Stimulated activated naive B cell treated with anti-CD40 and anti-IgM and Interleukin-4, amounts not matched to agents 10 μg/mL and 1 μg/mL and 100 μg/mL, for 72 hours (primary cell): Measurements from ENCODE around the gene CNOT9.
"Not testable (repeated sequence)": the region's sequence is repeated elsewhere in the genome, so short reads cannot be mapped to it uniquely, and the experiment has no call there.

Experiments used
- ATAC-seq, 2 donors: fragments of 150-1000 bp; cut with Tn5 transposase; replicated peaks; 2 replicates each; pipeline ENCODE4 v1.10.0; 2021; ENCODE audit warnings: moderate library complexity in 1 of 2
- DNase-seq: peaks from one replicate; pipeline ENCODE4 v3.0.0; 2021
- H3K27ac Mint-ChIP-seq: one replicate; pipeline ENCODE4 v1.8.0; 2022; ENCODE audit warnings: mild to moderate bottlenecking, mixed read lengths
- H3K27me3 Mint-ChIP-seq, 2 donors: one replicate each; pipeline ENCODE4 v1.8.0; 2022; ENCODE audit warnings: mixed read lengths in 2 of 2
- H3K36me3 Mint-ChIP-seq, 2 donors: one replicate each; pipeline ENCODE4 v1.8.0; 2022; ENCODE audit warnings: mixed read lengths in 2 of 2, mild to moderate bottlenecking in 1 of 2
- H3K4me1 Mint-ChIP-seq, 2 donors: one replicate each; pipeline ENCODE4 v1.8.0; 2022; ENCODE audit warnings: mixed read lengths in 2 of 2, mild to moderate bottlenecking in 1 of 2
- H3K4me3 Mint-ChIP-seq, 2 donors: one replicate each; pipeline ENCODE4 v1.8.0; 2022; ENCODE audit warnings: mild to moderate bottlenecking in 2 of 2, mixed read lengths in 2 of 2, moderate library complexity in 1 of 2
- H3K9me3 Mint-ChIP-seq, 2 donors: one replicate each; pipeline ENCODE4 v1.8.0; 2022; ENCODE audit warnings: mixed read lengths in 2 of 2, mild to moderate bottlenecking in 1 of 2

The CNOT9 gene

DNA sequence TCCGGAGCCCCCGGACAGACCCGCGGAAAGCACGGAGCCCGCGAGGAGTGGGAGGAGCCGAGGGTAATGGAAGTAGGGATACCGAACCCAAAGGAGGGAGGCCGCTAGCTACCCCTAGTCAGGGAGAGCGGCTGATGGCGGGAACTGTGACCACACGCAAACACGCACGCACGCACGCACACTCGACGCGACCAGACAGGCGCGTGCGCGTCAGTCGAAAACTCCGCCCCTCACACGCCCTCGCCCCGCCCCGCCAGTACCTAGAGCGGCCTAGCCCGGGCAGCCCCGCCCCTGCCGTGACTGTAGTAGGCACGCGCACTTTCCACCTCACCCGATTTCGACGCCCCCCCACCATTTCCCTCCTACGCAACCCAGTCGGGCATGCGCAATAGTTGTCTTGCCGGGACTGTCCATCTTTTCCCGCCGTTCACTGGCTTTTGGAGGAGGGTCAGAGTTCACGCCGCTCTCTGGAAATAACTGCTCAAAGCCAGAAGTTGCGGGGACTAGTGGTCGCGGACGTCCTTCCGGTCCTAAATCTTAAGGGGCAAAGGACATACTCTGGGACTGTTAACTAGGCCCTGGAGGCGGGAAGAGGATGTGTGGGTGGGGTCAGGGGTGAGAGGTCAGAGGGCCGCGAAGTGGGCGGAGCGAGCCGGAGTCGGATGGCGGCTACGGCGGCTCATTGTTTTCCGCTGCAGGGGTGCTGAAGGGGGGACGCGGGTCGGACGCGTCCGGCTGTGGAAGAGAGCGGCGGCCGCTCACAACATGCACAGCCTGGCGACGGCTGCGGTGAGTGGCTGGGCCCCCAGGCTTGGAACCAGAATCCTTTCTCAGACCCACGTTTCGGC is at the start of gene CNOT9, which contains the start of gene USP37:
TSS of gene CNOT9 (plus strand) at position 650 of the 848 bp plus-strand sequence. CDS start at position 766, 116 bp downstream.
TSS of gene USP37 (minus strand) at position 162 of the 848 bp plus-strand sequence. CDS start 9,698 bp downstream, outside the sequence.
- Mint-ChIP-seq H3K36me3 (peaks cover 23 to 41% of the 10 kb centered on the region in 2 donors), H3K27me3 (no peaks in the 10 kb centered on the region), H3K9me3 (no peaks in the 10 kb centered on the region), H3K4me3 (peak within 1 kb of the TSS; percentile 88 to 96), H3K27ac (peak within 1 kb of the TSS; percentile 100), H3K4me1 (peaks cover 29 to 54% of the 10 kb centered on the region in 2 donors)
- ATAC-seq (peak; percentile 84 to 89), DNase-seq (peak; percentile 100)

DNA sequence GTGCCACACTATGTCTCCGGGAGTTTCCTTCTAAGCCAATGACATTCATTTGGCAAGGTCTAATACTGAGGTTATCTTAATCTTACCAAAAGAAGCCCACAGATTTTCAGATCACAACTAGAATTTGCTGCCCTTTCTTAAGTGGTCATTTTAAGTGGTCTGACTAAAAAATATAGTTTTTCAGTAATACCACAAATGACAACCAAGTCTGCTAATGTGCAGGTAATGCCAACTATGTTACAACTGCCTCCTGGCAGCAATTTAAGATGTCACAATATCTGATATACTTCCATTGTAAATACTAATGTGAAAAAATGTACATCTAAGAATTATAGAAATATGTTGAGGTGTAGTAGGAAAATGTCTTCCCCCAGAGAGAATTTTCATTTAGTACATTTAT is 49.8 kb upstream of the CNOT9 start:
- Mint-ChIP-seq H3K27me3 (no peaks in the 10 kb centered on the region), H3K36me3 (peaks cover 36 to 50% of the 10 kb centered on the region in 2 donors), H3K9me3 (no peaks in the 10 kb centered on the region), H3K4me1 (peaks cover 7 to 13% of the 10 kb centered on the region in 2 donors), H3K4me3 (no peak overlapping the region), H3K27ac (no peak overlapping the region)
- DNase-seq (no peak), ATAC-seq (no peak)

DNA sequence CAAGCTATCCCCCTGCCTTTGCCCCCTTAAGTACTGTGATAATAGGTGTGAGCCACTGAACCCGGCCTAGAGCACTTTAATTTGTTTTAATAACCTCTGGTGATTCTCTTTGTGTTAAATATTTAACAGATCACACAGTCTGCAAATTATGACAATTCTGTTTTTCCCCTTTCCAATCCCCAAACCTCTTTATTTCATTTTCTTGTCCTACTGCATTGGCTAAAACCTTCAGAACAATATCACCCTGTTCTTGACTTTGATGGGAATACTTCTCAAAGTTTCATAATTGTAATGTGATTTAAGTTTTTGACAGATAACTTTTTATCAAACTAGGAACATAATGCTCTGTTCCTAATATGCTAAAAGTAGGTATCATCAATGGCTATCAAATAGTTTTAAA is 45.0 kb upstream of the CNOT9 start:
- Mint-ChIP-seq H3K4me1 (peaks cover 0 to 1% of the 10 kb centered on the region in 2 donors), H3K4me3 (no peak overlapping the region), H3K9me3 (peaks cover 0 to 6% of the 10 kb centered on the region in 2 donors), H3K36me3 (peaks cover 53 to 64% of the 10 kb centered on the region in 2 donors), H3K27ac (no peak overlapping the region), H3K27me3 (no peaks in the 10 kb centered on the region)
- DNase-seq: no peak
- no peak for ATAC-seq

DNA sequence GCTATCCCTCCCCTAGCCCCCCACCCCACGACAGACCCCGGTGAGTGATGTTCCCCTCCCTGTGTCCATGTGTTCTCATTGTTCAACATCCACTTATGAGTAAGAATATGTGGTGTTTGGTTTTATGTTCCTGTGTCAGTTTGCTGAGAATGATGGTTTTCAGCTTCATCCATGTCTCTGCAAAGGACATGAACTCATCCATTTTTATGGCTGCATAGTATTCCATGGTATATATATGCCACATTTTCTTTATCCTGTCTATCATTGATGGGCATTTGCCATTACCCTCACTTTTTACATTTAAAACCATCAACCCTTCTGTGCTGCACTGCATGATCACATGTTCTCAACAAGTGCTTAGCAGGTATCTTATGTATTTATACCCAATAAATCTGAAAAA is 40.2 kb upstream of the CNOT9 start:
- not testable (repeated sequence) for H3K4me3 Mint-ChIP-seq, DNase-seq, H3K27ac Mint-ChIP-seq, H3K27me3 Mint-ChIP-seq, H3K9me3 Mint-ChIP-seq, ATAC-seq, H3K4me1 Mint-ChIP-seq
- H3K36me3 Mint-ChIP-seq: peaks cover 54 to 75% of the 10 kb centered on the region in 2 donors

- no peaks in the 10 kb centered on the region for H3K4me1 Mint-ChIP-seq
- H3K27ac Mint-ChIP-seq: no peak overlapping the region
- no peak overlapping the region for H3K4me3 Mint-ChIP-seq
- H3K36me3 Mint-ChIP-seq: peaks cover 41 to 63% of the 10 kb centered on the region in 2 donors
- H3K27me3 Mint-ChIP-seq: no peaks in the 10 kb centered on the region
- ATAC-seq (no peak), DNase-seq (no peak)
- H3K9me3 Mint-ChIP-seq: peaks cover 0 to 6% of the 10 kb centered on the region in 2 donors
Observed at GRCh38 chr2:218529990-218530389, 38.6 kb upstream of the CNOT9 start.

DNA sequence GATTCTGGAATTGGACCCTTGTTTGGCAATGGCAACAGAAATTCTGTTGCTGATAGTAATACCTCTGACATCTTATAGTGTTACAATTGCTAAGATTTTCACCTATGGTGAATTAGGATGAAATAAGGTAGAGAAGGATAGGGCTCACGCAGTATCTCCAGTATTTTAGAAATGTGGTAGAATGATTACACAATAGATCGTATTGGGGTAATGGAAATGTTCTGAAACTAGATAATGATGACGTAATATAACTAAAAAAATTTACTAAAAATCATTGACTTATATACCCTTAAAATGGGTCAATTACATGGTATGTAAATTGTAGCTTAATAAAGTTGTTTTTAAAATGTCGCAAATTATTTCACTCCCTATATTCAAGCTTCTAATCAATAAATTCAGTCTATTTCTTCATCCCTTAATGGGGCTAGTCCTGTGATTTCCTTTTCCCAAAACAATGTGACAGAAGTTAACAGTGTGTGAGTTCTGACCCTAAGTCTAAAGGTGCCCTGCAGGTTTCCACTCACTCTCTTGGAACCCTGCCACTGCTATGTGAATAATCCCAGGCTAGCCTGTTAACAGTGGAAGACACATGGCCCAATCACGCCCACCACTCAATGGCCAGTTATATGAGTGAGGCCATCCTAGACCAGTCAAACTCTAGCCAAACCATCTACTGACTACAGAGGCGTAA is 31.7 kb upstream of the CNOT9 start:
- H3K27ac Mint-ChIP-seq: no peak overlapping the region
- H3K36me3 Mint-ChIP-seq: peaks cover 39 to 45% of the 10 kb centered on the region in 2 donors
- DNase-seq (no peak), ATAC-seq (no peak)
- H3K4me3 Mint-ChIP-seq: no peak overlapping the region
- H3K9me3 Mint-ChIP-seq: no peaks in the 10 kb centered on the region
- H3K27me3 Mint-ChIP-seq: no peaks in the 10 kb centered on the region
- peaks cover 0 to 2% of the 10 kb centered on the region in 2 donors for H3K4me1 Mint-ChIP-seq

- Mint-ChIP-seq H3K36me3 (peaks cover 41 to 46% of the 10 kb centered on the region in 2 donors), H3K4me1 (peaks cover 0 to 2% of the 10 kb centered on the region in 2 donors), H3K4me3 (no peak overlapping the region), H3K9me3 (no peaks in the 10 kb centered on the region), H3K27me3 (no peaks in the 10 kb centered on the region), H3K27ac (no peak overlapping the region)
- DNase-seq: no peak
- no peak for ATAC-seq
Observed at GRCh38 chr2:218540015-218540414, 28.6 kb upstream of the CNOT9 start.

GRCh38 chr2:218546012-218546411 is 22.6 kb upstream of the CNOT9 start:
- H3K36me3 Mint-ChIP-seq: peaks cover 16 to 48% of the 10 kb centered on the region in 2 donors
- H3K9me3 Mint-ChIP-seq: no peaks in the 10 kb centered on the region
- no peak overlapping the region for H3K4me3 Mint-ChIP-seq
- DNase-seq (no peak), ATAC-seq (no peak)
- no peaks in the 10 kb centered on the region for H3K27me3 Mint-ChIP-seq
- H3K27ac Mint-ChIP-seq: no peak overlapping the region
- peaks cover 2 to 14% of the 10 kb centered on the region in 2 donors for H3K4me1 Mint-ChIP-seq

GRCh38 chr2:218547511-218547910 is 21.1 kb upstream of the CNOT9 start:
- H3K4me1 Mint-ChIP-seq: peaks cover 2 to 14% of the 10 kb centered on the region in 2 donors
- peak; percentile 75 to 85 for ATAC-seq
- no peak overlapping the region for H3K27ac Mint-ChIP-seq
- no peaks in the 10 kb centered on the region for H3K9me3 Mint-ChIP-seq
- H3K36me3 Mint-ChIP-seq: peaks cover 15 to 39% of the 10 kb centered on the region in 2 donors
- DNase-seq: no peak
- peak overlapping the region; percentile 9 to 54 for H3K4me3 Mint-ChIP-seq
- H3K27me3 Mint-ChIP-seq: no peaks in the 10 kb centered on the region

DNA sequence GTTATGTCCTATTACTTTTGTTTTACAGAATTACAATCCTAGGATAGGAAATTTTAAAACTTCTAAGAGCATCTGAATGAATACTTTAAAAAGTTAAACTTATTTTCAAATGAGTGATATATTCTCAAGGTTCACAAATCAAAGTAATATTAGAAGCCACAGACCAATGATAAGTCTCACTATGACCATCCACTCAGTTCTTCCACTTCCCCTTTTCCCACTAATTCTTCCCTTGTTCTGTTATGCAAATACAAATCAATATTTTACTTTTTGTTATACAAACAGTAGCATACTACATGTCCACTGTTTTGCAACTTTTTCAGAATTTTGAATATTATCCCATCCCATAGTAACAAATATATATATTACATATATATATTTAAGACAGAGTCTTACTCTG is 20.7 kb upstream of the CNOT9 start:
- Mint-ChIP-seq H3K36me3 (peaks cover 18 to 43% of the 10 kb centered on the region in 2 donors), H3K9me3 (no peaks in the 10 kb centered on the region), H3K27me3 (no peaks in the 10 kb centered on the region), H3K27ac (no peak overlapping the region), H3K4me3 (no peak overlapping the region), H3K4me1 (peaks cover 2 to 14% of the 10 kb centered on the region in 2 donors)
- ATAC-seq (peak; percentile 93 to 96), DNase-seq (no peak)

- peaks cover 19 to 26% of the 10 kb centered on the region in 2 donors for H3K36me3 Mint-ChIP-seq
- H3K27me3 Mint-ChIP-seq, H3K9me3 Mint-ChIP-seq, DNase-seq, ATAC-seq, H3K4me3 Mint-ChIP-seq: not testable (repeated sequence)
- H3K27ac Mint-ChIP-seq: peak overlapping the region; percentile 14
- H3K4me1 Mint-ChIP-seq: peaks cover 6 to 11% of the 10 kb centered on the region in 2 donors
Observed at GRCh38 chr2:218554225-218554624, 14.4 kb upstream of the CNOT9 start.

DNA sequence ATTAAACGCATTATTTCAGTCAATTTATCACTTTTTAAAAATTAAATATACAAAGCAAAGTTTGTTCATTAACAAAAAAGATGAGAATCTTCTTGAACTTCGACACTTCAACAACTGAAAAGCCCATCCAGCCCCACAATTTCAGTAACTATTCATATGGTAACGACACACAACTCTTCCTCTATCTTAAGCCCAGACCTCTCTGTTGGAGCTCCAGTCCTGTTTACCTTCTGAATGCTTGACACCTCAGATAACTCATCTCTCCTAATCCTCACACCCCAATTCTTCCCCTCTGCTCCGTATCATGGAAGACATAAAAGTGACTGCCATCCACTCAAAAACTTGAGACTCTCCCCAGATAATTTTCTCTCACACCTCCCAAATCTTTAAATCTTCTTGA is 13.1 kb upstream of the CNOT9 start:
- Mint-ChIP-seq H3K4me3 (no peak overlapping the region), H3K9me3 (no peaks in the 10 kb centered on the region), H3K36me3 (peaks cover 24 to 33% of the 10 kb centered on the region in 2 donors), H3K27me3 (no peaks in the 10 kb centered on the region), H3K27ac (no peak overlapping the region), H3K4me1 (peaks cover 6 to 11% of the 10 kb centered on the region in 2 donors)
- ATAC-seq: no peak
- DNase-seq: no peak

DNA sequence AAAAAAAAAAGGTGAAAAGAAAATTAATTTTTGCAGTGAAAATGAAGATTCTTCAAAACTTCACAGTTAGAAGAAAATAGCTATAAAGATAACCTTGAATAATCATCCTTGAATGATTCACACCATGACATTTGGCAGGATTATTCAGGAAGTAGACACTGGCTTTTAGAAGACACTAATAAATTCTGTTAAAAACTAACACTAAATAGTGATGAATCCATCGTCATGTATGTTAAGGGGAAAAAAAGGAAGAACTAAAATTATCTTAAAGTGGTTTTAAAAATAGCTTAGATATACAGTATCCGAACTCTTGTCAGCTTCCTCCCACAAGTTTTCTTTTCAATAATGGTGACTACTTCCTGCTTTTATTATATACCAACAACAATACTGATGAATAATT is 10.7 kb upstream of the CNOT9 start:
- Mint-ChIP-seq H3K9me3 (no peaks in the 10 kb centered on the region), H3K27ac (no peak overlapping the region), H3K4me1 (peaks cover 9 to 11% of the 10 kb centered on the region in 2 donors), H3K36me3 (peaks cover 23 to 32% of the 10 kb centered on the region in 2 donors), H3K27me3 (no peaks in the 10 kb centered on the region), H3K4me3 (no peak overlapping the region)
- peak in 1 of 2 donors; percentile 31 for ATAC-seq
- no peak for DNase-seq

- ATAC-seq (no peak), DNase-seq (no peak)
- H3K4me1 Mint-ChIP-seq: peaks cover 7 to 15% of the 10 kb centered on the region in 2 donors
- H3K27me3 Mint-ChIP-seq: no peaks in the 10 kb centered on the region
- H3K4me3 Mint-ChIP-seq: no peak overlapping the region
- peak overlapping the region; percentile 37 for H3K27ac Mint-ChIP-seq
- H3K9me3 Mint-ChIP-seq: no peaks in the 10 kb centered on the region
- H3K36me3 Mint-ChIP-seq: peaks cover 24 to 30% of the 10 kb centered on the region in 2 donors
Observed at GRCh38 chr2:218558986-218559385, 9.7 kb upstream of the CNOT9 start.
